Mesodermal cell (in vitro differentiated cells): Measurements from ENCODE around the gene CLTCL1.
A peak's percentile ranks its signal among the peaks of the same experiment; 100 is the strongest.

Experiments
- H3K27ac ChIP-seq: 2 replicates; pipeline ENCODE4 v1.7.0; 2013; ENCODE audit warnings: mild to moderate bottlenecking, low read depth, low read length, moderate library complexity; ENCODE audit not compliant: severe bottlenecking
- H3K36me3 ChIP-seq: 2 replicates; pipeline ENCODE4 v1.7.1; 2013; ENCODE audit warnings: mild to moderate bottlenecking, low read length, moderate library complexity; ENCODE audit not compliant: control insufficient read depth, insufficient read depth
- H3K4me1 ChIP-seq: one replicate; pipeline ENCODE4 v1.7.1; 2013; ENCODE audit warnings: mild to moderate bottlenecking, low read length; ENCODE audit not compliant: insufficient read depth, control insufficient read depth, poor library complexity, severe bottlenecking
- H3K4me3 ChIP-seq: 2 replicates; pipeline ENCODE4 v1.7.0; 2013; ENCODE audit warnings: low read length, control low read depth, mild to moderate bottlenecking; ENCODE audit not compliant: insufficient read depth, poor library complexity, severe bottlenecking; ENCODE audit errors: extremely low read depth
- H3K9me3 ChIP-seq: 2 replicates; pipeline ENCODE4 v1.7.1; 2013; ENCODE audit warnings: mild to moderate bottlenecking, low read length, moderate library complexity; ENCODE audit not compliant: control insufficient read depth
- WGBS, 2 experiments: methylation state at CpG; one replicate each; pipeline ENCODE4 v1.1.5; 2013; ENCODE audit warnings: missing lambda C conversion rate in 2 of 2; ENCODE audit not compliant: insufficient coverage in 2 of 2; 5-methylcytosine and 5-hydroxymethylcytosine counted together

Gene CLTCL1

DNA sequence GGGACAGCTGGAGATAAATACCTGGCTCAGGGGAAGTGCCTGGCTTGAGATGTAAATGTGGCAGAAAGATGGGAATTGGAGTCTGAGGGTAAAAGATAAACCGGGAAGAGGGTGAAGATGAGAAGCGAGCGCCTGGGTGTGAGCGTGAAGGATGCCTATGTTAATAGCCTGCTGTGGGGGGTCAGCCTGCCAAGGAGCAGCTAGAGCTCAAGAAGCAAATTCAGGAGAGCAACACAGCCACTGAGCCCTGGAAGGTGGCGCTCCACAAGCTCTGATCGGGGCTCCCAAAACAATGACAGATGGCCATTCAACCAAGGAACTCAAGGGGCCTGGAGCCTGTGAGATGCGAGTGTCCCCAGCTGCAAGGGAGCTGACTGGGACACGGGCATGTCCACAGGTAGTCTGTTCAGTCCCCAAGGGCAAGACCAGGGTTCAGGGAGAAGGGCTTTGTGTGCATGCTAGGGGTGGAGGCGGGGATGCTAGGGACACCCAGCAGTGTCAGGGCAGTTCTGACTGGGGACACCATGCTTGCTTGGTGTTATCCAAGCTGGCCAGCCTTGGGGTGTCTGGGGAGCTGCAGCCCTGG lies 144.2 kb downstream of the CLTCL1 start:
- Histone ChIP-seq H3K27ac (no peak overlapping the region), H3K4me1 (no peaks in the 10 kb centered on the region), H3K4me3 (no peak overlapping the region), H3K36me3 (peaks cover 4% of the 10 kb centered on the region), H3K9me3 (no peaks in the 10 kb centered on the region)
- 23 to 27% methylated on average over 8 to 9 of the region's 9 CpGs for WGBS, 2 experiments

DNA sequence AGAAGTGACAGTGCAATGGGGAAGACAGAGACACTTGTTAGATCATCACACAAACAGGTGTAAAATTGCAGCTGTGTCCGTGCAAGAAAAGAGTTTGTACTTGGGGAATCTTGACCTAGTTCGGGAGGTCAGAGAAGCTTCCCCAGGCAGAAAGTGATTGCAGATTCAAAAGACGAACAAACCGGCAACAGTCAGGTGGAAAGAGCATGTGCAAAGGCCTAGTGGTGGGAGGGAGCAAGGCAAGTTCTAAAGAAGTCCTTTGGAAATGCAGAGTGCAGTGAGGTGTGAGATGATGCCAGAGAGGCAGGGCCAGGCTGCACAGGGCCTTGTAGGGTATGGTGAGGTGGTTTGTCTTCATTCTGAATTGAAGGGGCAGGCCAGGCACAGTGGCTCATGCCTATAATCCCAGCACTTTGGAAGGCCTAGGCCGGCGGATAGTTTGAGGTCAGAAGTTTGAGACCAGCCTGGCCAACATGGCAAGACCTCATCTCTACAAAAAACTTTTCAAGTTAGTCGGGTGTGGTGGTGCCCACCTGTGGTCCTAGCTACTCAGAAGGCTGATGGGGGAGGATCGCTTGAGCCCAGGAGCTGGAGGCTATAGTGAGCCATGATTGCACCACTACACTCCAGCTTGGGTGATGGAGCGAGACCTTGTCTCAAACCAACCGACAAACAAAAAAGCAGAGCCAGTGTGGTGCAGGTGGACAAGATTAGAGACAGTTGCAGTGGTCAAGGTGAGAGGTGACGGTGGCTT lies 145.1 kb downstream of the CLTCL1 start:
- 79 to 84% methylated on average over 9 to 10 of the region's 11 CpGs for WGBS, 2 experiments
- H3K27ac ChIP-seq = no peak overlapping the region

DNA sequence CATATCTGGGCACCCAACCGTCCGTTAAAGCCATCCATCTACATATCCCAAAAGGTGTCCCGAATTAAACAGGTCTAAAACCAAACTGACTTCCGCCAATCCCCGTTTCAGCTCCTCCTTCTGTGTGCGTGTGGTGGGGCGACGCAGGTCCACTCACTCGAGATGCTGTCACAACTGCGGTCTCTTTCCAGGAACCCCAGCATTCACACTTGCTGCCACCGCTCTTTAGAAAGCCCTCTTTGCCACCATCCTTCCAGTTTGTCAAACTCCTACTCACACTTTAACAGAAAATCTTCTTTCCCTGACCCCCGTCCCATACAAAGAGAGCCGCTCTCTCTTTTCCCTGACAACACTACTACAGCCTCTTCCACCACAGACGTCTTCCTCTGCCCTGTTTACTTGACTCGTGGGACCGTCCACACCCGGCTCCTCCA lies 147.5 kb downstream of the CLTCL1 start:
- H3K27ac ChIP-seq = peak overlapping the region; percentile 45
- 3 to 10% methylated on average over 14 of the region's 17 CpGs for WGBS, 2 experiments
- no peaks in the 10 kb centered on the region for H3K4me1 ChIP-seq
- no peaks in the 10 kb centered on the region for H3K9me3 ChIP-seq
- H3K36me3 ChIP-seq = peaks cover 36% of the 10 kb centered on the region
- peak overlapping the region; percentile 93 for H3K4me3 ChIP-seq

More for the DNA sequence above, 145.1 kb downstream of the CLTCL1 start:
- Histone ChIP-seq H3K4me1 (no peaks in the 10 kb centered on the region), H3K9me3 (no peaks in the 10 kb centered on the region), H3K4me3 (no peak overlapping the region), H3K36me3 (peaks cover 13% of the 10 kb centered on the region)

DNA sequence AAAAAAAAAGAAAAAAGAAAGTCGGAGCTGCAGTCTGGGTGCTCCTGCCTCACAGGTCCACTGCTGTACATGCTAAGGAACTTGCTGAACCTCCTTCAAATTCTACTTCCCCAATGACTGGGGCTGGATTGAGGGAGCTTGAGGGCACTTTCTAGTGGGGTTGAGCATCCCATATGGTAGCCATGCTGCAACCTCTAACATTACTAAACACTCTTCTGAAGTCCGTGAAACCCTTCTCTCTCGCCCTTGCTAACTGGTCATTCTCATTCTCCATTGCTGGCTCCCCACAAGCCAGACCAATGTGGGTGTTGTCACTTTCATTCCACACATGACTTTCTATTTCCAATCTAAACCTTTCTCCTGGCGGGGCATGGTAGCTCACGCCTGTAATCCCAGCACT lies 148.3 kb downstream of the CLTCL1 start:
- H3K9me3 ChIP-seq = no peaks in the 10 kb centered on the region
- WGBS, 2 experiments = 69 to 90% methylated on average over 2 to 4 of the region's 5 CpGs
- peak overlapping the region; percentile 93 for H3K4me3 ChIP-seq
- H3K4me1 ChIP-seq = no peaks in the 10 kb centered on the region
- H3K36me3 ChIP-seq = peaks cover 43% of the 10 kb centered on the region
- no peak overlapping the region for H3K27ac ChIP-seq

DNA sequence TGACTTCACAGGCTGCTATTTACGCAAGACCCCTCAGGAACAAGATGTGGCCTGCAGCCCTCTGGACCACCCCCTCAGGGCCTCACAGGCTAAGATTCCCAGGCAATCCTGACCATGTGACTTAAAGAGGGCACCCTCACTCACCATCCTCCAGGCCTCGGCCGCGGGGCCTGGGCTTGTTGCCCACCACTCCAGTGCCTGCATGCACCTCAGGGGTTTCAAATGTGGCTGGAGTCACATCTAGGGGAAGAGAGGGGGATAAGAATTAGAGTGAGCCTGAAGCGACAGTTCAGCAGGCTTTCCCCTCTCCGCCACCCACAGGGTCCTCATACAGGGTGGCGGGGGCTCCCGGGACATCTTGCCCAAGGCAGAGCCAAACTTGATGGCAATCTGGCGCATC lies 149.1 kb downstream of the CLTCL1 start:
- WGBS, 2 experiments = 97 to 98% methylated on average over 5 of the region's 9 CpGs
- Histone ChIP-seq H3K36me3 (peaks cover 52% of the 10 kb centered on the region), H3K9me3 (no peaks in the 10 kb centered on the region), H3K4me3 (no peak overlapping the region), H3K27ac (no peak overlapping the region), H3K4me1 (no peaks in the 10 kb centered on the region)

DNA sequence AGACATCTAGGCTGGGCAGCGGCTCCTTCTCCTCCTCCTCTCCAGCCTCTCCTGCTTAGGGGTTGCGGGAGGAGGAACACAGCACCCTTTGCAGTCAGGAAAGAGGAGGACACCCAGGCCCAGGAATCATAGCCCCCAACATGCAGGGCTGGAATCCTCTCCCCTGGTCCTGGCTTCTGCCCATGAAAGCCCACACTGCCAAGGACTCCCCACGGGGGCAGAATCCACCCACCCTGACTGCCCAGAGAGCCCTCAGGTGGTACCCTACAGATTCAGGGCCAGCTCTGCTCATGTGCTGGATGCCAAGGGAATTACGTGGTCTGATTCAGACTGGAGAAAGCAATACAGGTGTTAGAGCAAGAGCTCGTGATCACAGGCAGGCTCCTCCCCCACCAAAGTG lies 151.5 kb downstream of the CLTCL1 start:
- Histone ChIP-seq H3K4me3 (no peak overlapping the region), H3K9me3 (no peaks in the 10 kb centered on the region), H3K27ac (no peak overlapping the region), H3K4me1 (no peaks in the 10 kb centered on the region), H3K36me3 (peaks cover 75% of the 10 kb centered on the region)
- WGBS, 2 experiments = 96% methylated on average over 4 of the region's 5 CpGs

DNA sequence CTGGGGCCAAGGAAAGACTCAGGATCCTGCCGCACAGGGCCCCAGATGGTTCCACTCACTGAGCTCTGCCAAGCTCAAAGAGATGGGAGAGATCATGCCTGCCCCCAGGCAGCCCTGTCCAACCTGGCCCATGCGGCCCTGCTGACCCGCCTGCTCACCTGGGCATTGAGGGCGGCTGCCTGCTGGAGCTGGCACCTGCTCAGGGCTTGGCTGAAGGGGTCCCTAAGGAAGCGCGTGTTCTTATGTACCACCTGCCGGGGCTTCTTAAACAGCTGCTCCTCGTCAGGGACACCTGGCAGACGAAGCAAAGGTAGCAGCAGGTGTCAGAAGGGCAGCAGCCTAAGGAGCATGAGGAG lies 152.5 kb downstream of the CLTCL1 start:
- Histone ChIP-seq H3K9me3 (no peaks in the 10 kb centered on the region), H3K27ac (no peak overlapping the region), H3K4me1 (no peaks in the 10 kb centered on the region), H3K4me3 (no peak overlapping the region), H3K36me3 (peaks cover 84% of the 10 kb centered on the region)
- 94 to 95% methylated on average over 9 of the region's 9 CpGs for WGBS, 2 experiments

DNA sequence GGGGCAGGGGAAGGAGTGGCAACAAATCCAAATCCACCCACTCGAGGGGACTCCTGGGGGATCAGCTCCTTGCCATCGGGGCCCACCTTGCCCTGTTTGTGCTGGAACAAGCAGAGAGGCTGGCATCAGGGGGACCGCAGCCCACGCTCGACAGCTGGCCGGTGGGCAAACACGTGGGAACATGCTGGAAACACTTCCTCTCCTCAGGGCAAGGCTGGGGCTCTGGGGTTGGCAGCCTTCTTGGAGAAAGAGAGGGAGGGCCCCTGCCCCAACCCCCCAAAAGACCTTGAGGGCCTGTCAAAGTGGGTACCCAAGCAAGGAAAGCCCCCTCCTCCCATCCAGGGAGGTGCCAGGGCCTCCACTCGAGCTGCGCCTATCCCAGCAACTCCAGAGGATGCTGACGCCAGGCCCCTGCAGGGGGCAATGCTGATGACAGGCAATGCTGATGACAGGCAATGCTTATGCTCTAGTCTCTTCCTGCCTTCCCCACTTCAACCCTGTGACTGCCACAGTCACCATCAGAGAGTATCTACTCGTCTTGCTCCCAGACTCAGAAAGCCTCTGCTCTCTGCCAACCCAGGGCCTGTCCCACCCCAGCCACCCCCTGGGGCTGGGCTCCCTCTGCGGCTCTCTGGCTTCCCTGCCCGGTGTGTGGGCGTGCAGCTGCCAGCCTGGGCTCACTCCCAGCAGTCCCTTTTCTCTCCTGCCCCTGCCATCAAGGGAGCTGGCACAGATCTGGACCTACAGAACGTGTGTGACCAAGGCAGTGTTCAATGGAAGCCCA lies 153.1 kb downstream of the CLTCL1 start:
- Histone ChIP-seq H3K27ac (no peak overlapping the region), H3K4me3 (no peak overlapping the region), H3K36me3 (peaks cover 90% of the 10 kb centered on the region), H3K9me3 (no peaks in the 10 kb centered on the region), H3K4me1 (no peaks in the 10 kb centered on the region)
- WGBS, 2 experiments = 80 to 95% methylated on average over 5 to 13 of the region's 15 CpGs

DNA sequence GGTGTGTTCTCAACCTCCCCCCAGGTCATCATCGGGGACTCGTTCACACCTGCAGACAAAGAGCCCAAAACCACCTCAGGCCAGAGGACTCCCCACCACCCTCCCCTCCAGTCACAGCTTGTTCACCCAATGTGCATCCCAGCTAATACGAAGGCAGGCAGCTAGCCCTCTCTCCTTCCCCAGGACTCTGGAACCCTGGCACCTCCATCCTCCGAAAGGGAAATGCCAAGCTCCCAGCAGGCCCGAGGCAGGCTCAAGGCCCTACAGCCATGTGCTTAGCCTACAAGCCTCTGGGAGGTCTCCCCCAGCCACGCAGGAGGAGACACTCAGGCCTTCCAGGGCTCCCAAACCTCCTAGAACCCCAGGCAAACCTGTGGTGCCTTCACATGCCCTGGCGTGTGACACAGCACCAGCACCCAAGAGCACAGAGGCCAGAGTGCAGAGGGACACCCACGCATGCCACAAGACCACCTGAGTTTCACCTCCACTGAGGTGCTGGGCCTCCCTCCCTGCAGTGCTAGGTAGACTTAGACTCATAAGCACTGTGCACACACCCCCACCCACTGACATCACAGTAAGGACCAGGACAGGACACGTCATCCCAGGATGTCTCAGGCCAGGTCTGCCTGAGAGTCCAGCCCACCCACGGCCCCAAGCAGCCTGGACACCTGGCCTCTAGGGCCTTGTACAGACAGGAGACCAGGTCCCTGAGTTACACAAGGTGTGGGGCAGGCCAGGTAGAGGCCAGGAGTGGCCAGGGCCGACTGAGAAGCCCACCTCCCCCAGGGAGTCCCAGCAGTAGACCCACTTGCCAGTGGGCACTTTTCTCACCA lies 153.9 kb downstream of the CLTCL1 start:
- Histone ChIP-seq H3K9me3 (no peaks in the 10 kb centered on the region), H3K4me1 (no peaks in the 10 kb centered on the region), H3K36me3 (peaks cover 95% of the 10 kb centered on the region), H3K27ac (no peak overlapping the region), H3K4me3 (no peak overlapping the region)
- WGBS, 2 experiments = 92 to 95% methylated on average over 10 to 11 of the region's 11 CpGs

DNA sequence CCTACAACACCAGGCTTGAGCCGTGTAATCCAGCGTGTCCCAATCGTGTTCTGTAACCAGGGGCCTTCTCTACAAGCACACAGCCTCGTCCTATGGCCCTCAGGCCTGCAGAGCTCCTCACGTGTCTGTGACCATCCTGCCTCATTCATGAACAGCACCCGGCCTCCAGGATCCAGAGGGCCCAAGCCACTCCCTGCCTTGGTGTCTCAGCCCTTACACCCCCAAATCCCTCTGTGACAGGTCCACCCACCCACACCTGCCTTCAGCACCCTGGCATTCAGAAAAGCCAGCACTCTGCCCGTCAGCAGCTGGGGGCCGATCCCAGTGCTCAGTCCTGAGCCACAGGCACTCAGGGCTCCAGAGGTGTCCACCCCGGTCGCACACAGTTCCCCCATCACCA lies 154.6 kb downstream of the CLTCL1 start:
- H3K9me3 ChIP-seq = no peaks in the 10 kb centered on the region
- H3K4me1 ChIP-seq = no peaks in the 10 kb centered on the region
- H3K27ac ChIP-seq = no peak overlapping the region
- H3K36me3 ChIP-seq = peaks cover 95% of the 10 kb centered on the region
- 88 to 99% methylated on average over 8 to 10 of the region's 10 CpGs for WGBS, 2 experiments
- no peak overlapping the region for H3K4me3 ChIP-seq
